GM19351 (cell line): Measurements from ENCODE around the gene RMRP.

Experiments used
- ATAC-seq: cut with Tn5 transposase; IDR thresholded peaks from one replicate; pipeline ENCODE4 v1.9.1; 2021; ENCODE audit warnings: mild to moderate bottlenecking, moderate library complexity; ENCODE audit not compliant: unreplicated experiment

RMRP gene

DNA sequence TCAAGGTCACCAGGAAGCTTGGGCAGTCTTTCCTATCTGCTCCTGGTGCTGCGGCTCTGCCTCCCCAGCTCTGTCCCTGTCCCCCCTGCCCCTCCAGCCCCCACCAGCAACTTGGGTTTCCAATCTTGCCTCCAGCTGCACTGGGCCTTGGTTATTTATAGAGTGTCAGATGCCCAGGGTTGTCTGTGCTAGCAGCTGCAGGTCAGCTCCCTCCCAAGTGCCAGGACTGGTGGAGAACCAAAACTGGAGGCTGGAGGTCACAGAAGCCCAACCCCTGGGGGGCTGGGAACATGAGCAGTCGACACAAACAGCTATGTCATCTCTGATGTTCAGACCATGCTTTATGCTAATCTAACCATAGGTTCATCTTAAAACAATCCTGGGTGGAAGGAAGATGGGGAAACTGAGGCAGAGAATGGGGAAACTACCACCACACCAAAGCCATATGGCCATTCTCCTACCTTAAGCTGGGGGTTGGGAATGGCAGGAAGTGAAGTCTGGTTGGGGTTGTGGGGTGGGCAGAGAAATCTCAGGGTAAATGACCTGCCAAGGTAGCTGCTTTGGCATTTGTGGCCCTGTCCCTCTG, 30.2 kb upstream of the RMRP start:
- no peak for ATAC-seq

GRCh38 chr9:35687306-35687705, 29.5 kb upstream of the RMRP start:
- no peak for ATAC-seq

GRCh38 chr9:35686222-35687203, 28.7 kb upstream of the RMRP start:
- no peak for ATAC-seq

- no peak for ATAC-seq
These were observed 27.7 kb upstream of the RMRP start for GRCh38 chr9:35685506-35685905.

DNA sequence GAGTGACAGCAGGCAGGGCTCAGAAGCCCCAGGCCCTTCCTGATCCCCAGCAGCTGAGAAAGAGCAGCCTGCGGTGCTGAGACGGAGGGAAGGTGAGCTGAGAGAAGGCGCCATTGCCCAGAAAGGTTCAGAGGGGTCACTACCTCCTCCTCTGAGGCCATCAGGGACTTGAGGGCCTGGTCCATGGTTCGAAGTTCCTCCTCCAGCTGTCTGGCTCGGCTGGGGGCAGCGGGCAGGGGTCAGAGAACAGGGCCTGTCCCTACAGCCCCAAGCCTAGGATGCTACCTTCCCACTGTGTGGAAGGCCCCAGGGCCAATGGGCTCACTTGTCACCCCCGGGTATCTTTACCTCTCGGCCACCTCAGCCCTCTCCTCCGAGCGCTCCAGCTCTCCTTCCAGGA, 27.1 kb upstream of the RMRP start:
- ATAC-seq: no peak

GRCh38 chr9:35683323-35683722, 25.5 kb upstream of the RMRP start:
- ATAC-seq: no peak

DNA sequence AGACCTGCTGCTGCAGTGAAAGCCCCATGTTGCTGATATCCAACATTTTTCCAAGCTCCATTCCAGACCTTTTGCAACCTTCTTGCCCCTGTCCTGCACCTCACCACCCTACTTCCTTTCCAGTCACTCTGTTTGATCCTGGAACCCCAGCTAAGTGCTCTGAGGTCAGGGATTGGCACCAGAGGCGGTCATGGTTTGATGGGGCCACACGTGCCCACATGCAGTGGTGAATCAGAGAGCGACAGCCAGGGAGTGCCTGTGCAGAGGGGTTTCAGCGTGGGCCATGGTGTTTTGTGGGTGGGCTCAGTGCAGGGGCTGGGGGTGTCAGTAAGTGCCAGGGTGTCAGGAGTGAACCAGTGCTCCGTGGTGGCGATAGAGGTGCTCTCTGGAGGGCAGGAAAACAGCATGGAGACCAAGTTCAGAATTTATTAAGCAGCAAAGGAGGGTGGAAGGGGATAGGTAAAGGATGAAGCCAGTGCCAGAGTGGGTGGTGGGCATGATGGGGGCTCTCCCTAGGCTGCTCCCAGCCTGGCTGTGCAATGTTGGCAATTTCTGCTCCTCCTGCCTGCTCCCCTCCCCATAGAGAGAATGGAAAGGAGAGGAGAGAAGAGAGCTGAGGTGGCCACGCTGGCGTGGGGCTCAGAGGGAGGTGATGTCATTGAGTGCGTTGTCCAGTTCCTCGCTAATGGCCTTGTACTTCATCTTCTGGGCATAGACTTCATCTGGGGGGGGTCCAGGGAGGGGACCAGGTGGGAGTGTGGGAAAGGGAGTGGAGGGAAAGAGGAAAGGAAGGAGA, 24.9 kb upstream of the RMRP start:
- no peak for ATAC-seq

GRCh38 chr9:35682051-35682450, 24.2 kb upstream of the RMRP start:
- ATAC-seq: no peak

DNA sequence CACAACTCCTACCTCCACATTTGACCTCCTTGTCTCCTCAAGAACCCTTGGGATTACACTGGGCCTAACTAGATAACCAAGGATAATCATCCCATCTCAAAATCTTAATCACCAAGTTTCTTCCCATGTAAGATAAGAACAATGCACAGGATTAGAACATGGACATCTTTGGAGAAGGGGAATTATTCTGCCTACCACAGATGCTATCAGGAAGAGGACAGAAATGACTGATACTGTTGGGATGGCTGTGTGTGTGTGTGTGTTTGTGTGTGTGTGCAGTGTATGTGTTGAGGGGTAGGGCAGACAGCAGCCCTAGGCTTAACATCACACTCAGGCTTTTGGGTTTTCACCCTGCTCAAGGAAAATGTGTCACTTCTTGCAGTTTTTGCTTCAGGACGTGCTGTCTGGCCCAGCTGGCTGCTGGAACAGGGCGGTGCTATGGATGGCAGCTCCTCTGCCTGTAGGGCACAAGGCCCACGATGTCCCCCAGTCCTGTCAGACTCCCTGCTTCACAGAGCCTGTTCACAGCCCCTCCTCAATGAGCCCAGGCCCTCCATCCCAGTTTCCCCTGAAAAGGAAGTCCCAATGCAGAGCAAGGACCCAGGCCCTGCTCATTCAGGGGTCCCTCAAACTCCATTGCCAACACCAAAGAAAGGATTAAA, 23.7 kb upstream of the RMRP start:
- ATAC-seq: no peak

DNA sequence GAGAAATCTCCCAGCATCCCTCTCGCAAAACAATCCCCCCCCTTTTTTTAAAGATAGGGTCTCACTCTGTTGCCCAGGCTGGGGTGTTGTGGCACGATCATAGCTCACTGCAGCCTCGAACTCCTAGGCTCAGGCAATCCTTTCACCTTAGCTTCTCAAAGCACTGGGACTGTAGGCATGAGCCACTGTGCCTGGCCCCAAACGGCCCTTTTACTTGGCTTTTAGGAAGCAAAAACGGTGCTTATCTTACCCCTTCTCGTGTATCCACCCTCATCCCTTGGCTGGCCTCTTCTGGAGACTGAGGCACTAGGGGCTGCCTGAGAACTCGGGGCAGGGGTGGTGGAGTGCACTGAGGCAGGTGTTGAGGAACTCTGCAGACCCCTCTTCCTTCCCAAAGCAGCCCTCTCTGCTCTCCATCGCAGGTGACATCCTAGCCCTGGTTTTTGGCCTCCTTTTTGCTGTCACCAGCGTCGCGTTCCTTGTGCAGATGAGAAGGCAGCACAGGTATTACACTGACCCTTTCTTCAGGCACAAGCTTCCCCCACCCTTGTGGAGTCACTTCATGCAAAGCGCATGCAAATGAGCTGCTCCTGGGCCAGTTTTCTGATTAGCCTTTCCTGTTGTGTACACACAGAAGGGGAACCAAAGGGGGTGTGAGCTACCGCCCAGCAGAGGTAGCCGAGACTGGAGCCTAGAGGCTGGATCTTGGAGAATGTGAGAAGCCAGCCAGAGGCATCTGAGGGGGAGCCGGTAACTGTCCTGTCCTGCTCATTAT, 22.7 kb upstream of the RMRP start:
- peak; percentile 83 for ATAC-seq

GRCh38 chr9:35679766-35680330, 22.0 kb upstream of the RMRP start:
- ATAC-seq: no peak

DNA sequence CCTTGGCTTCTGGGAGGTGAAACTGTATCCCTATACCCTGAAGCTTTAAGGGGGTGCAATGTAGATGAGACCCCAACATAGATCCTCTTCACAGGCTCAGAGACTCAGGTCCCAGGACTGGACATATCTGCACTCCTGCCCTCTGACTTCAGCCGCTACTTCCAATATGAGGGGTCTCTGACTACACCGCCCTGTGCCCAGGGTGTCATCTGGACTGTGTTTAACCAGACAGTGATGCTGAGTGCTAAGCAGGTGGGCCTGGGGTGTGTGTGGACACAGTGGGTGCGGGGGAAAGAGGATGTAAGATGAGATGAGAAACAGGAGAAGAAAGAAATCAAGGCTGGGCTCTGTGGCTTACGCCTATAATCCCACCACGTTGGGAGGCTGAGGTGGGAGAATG, 21.3 kb upstream of the RMRP start:
- no peak for ATAC-seq

DNA sequence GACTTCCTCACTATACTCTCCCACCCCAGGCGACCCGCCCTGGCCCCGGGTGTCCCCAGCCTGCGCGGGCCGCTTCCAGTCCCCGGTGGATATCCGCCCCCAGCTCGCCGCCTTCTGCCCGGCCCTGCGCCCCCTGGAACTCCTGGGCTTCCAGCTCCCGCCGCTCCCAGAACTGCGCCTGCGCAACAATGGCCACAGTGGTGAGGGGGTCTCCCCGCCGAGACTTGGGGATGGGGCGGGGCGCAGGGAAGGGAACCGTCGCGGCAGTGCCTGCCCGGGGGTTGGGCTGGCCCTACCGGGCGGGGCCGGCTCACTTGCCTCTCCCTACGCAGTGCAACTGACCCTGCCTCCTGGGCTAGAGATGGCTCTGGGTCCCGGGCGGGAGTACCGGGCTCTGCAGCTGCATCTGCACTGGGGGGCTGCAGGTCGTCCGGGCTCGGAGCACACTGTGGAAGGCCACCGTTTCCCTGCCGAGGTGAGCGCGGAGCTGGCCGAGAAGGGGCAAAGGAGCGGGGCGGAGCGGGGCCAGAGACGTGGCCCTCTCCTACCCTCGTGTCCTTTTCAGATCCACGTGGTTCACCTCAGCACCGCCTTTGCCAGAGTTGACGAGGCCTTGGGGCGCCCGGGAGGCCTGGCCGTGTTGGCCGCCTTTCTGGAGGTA, 18.0 kb upstream of the RMRP start:
- ATAC-seq: no peak

- ATAC-seq: no peak
These were observed 17.4 kb upstream of the RMRP start for GRCh38 chr9:35675204-35675603.

DNA sequence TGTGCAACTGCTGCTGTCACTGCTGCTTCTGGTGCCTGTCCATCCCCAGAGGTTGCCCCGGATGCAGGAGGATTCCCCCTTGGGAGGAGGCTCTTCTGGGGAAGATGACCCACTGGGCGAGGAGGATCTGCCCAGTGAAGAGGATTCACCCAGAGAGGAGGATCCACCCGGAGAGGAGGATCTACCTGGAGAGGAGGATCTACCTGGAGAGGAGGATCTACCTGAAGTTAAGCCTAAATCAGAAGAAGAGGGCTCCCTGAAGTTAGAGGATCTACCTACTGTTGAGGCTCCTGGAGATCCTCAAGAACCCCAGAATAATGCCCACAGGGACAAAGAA, 16.2 kb upstream of the RMRP start:
- ATAC-seq: no peak

DNA sequence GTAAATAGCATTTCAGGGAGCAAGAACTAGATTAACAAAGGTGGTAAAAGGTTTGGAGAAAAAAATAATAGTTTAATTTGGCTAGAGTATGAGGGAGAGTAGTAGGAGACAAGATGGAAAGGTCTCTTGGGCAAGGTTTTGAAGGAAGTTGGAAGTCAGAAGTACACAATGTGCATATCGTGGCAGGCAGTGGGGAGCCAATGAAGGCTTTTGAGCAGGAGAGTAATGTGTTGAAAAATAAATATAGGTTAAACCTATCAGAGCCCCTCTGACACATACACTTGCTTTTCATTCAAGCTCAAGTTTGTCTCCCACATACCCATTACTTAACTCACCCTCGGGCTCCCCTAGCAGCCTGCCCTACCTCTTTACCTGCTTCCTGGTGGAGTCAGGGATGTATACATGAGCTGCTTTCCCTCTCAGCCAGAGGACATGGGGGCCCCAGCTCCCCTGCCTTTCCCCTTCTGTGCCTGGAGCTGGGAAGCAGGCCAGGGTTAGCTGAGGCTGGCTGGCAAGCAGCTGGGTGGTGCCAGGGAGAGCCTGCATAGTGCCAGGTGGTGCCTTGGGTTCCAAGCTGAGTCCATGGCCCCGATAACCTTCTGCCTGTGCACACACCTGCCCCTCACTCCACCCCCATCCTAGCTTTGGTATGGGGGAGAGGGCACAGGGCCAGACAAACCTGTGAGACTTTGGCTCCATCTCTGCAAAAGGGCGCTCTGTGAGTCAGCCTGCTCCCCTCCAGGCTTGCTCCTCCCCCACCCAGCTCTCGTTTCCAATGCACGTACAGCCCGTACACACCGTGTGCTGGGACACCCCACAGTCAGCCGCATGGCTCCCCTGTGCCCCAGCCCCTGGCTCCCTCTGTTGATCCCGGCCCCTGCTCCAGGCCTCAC, 15.6 kb upstream of the RMRP start, which contains the start of gene CA9:
TSS of gene CA9 (plus strand) at position 797 of the 893 bp plus-strand sequence. CDS start at position 829, 32 bp downstream.
- ATAC-seq: no peak

DNA sequence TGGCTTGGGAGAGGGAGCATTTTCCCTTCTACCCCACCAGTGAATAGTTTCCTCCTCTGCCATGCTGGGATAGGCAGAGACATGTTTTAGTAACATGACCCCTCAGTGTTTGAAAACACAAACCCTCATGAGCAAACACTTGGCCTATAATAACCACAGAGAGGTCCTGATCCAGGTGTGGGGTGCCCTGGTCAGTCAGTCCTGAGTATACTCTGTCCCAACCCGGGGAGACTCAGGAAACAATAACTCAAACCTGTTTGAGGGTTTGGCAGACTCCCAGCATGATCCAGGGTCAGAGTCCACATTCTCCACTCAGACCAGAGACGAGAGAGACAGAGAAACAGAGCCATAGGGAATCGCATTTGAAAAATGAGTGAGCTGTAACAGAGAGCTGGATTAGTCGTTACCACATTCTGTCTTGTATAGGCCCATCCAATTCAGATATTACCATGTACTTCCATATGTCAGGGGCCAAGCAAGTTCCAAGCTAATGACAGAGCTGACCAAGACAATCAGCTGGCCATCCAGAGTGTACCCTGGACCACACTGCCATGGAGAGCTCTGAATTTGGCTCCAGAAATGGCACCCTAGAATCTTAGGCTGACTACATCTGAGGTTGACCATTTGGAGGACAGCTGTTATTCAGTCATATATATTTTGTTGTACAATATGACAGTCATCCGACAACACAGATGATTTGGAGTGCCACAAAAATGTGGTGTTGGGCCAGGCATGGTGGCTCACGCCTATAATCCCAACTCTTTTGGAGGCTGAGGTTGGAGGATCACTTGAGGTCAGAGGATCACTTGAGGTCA, 11.7 kb upstream of the RMRP start:
- ATAC-seq: no peak

GRCh38 chr9:35667939-35668338, 10.1 kb upstream of the RMRP start:
- no peak for ATAC-seq
